Left kidney (tissue), 2 donors: Measurements from ENCODE around the gene SRGAP2C. TPM values are rescaled to one million over a fixed set of nuclear protein-coding genes. Genes with fewer than 3 reads are reported as not detected.
"Not testable (repeated sequence)": the region's sequence is repeated elsewhere in the genome, so short reads cannot be mapped to it uniquely, and the experiment has no call there.

Experiments
- DNase-seq: peaks from one replicate; pipeline ENCODE4 v3.0.0-alpha.2; 2013
- polyA plus RNA-seq: library from polyadenylated mRNA; unstranded; fragments of 120-200 nt; gene quantifications from one replicate; pipeline ENCODE4 v1.2.1, GENCODE V29; 2013; ENCODE audit not compliant: insufficient read length

Gene SRGAP2C
- polyA plus RNA-seq, 1 donor, result 21.5 TPM

GRCh38 chr1:121376986-121377385 lies 192.2 kb downstream of the SRGAP2C start:
- not testable (repeated sequence) for DNase-seq

GRCh38 chr1:121378757-121379156 lies 194.0 kb downstream of the SRGAP2C start:
- DNase-seq, result not testable (repeated sequence)

DNA sequence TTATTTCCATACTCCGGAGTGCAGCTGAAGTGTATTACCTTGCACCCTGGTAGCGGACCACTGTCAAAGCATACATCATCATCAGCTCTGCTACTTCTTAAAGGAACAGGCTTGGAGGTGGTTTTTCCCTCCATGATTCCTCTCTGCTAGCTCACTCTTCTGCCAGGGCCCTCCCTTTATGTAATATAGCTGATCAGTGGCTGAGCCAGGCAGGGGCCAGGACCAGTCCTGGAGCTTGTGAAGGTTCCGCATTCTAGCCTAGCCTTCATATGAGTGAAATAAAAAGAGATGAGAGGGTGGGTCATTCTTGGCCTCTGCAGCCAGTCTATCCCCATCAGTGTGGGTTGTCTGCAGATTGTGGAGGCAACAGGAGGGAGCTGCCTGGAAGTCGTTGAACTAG lies 200.0 kb downstream of the SRGAP2C start:
- not testable (repeated sequence) for DNase-seq

DNA sequence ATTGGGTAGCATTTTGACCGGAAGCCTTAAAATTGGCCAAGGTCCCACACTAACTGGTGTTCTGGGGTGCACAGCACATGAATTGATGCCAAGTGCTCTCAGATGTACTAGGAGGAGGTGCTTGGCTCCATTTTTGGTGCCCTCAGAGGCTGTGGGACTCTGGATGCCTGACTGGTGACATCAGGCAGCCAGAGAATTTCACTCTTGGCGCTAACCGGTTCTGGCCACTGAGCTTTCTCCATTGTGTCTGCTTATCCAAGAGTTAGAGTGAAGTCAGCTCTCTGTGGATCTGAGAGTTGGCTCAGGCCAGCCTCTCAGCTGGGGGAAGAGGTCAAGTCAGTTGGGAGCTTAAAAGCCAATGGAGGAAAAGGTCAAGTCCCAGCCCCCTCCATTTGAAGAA lies 200.4 kb downstream of the SRGAP2C start:
- DNase-seq, result not testable (repeated sequence)

DNA sequence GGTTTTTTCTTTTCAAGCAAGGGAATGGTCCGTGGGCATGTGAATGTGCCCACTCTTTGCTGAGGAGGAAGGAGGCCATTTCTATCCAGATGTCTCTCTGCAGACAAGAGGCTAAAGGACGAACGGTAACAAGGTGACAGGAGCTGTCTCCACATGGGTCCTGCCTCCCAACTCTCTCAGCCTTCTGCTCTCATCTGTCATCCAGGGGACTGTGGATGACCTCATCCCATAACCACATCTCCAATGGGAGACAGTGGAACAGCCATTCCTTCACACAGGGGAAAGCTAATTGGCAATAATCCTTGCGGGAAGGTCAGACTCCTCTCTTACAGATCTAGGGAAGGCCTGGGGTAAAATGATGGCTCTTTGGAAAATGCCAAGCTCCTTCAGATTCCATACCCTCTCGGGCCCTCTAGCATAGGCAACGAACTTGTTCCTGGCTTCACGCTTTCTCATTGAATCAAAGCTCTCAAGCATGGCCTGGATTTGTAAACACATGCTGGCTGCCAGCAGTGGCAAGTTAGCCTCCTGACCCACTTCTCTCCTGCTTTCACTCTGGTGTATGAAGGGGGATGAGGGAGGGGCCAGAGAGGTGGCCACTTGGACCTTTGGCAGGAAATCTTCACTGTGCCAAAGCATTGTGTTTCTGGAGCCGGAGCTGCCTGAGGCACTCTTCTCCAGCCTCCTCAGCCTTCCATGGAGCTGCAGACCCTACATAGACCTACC lies 201.0 kb downstream of the SRGAP2C start:
- DNase-seq, result not testable (repeated sequence)

DNA sequence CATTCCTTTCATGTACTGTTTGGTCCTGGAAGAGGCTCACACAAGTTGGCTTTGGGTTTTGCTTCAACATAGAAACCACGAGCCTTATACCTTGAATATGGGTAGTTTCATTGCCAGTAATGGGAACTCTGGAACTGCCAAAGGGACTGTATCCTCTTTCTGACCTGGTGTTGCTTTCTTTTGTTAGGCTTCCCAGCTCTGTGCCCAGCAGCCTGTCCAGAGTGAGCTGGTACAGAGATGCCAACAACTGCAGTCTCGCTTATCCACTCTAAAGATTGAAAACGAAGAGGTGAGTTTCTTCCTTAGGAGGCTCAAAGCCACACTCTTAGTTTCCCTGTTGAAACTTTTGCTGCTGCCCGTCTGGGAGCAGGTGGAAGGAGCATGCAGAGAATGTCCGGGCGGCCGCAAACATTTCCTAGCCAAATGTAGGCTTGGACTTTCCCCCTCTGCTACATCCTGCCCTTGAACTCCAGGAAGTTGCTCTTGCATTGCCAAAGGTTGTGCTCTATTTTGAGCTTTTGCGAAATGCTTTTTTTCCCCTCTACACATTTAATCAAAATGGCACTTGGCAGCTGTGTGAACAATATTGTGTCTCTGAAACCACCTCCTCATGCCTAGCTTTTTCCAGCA lies 201.7 kb downstream of the SRGAP2C start:
- not testable (repeated sequence) for DNase-seq

GRCh38 chr1:121389895-121390560 lies 205.3 kb downstream of the SRGAP2C start:
- not testable (repeated sequence) for DNase-seq

DNA sequence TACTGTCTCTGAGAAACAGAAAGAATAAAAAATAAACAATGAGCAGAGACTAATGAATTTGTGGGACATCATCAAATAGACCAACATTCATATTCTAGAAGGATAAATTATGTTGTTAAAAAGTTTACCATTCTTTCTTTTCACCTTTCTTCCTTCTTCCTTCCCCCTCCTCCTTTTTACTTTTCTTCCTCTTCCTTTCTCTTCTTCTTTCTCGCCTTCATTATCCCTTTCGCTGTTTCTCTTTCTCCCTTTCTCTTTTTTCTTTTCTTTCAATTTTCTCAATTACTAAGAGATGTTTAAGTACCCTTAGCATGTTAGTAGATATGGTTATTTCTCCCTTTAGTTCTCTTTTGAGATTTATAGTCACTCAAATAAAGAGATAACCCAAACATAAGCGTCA lies 207.4 kb downstream of the SRGAP2C start:
- DNase-seq, result not testable (repeated sequence)

GRCh38 chr1:121395718-121396201 lies 211.0 kb downstream of the SRGAP2C start:
- DNase-seq, result not testable (repeated sequence)

- DNase-seq, result peak; percentile 13
Measured at GRCh38 chr1:121396335-121397081, 211.7 kb downstream of the SRGAP2C start.

- DNase-seq, result not testable (repeated sequence)
Measured at GRCh38 chr1:121397101-121397500, 212.3 kb downstream of the SRGAP2C start.

DNA sequence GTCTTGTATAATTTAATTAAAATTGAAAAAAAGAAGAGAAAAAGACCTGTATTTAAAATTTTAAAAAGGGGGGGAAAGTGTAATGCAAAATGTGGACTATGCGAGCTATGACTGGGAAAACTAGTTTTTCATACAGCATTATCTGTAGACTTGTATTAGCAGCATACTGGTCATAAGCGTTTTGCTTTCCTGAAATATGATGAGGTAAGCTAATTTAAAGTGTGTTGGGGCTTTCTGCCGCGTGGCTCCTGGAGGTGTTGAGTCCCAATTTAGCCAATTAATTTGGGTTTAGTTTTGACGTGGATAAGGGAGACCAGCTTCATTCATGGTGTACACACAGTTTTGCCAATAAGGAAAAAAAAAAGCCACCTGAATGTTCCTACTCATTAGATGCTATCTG lies 214.4 kb downstream of the SRGAP2C start:
- not testable (repeated sequence) for DNase-seq

- not testable (repeated sequence) for DNase-seq
Measured at GRCh38 chr1:121400108-121400507, 215.3 kb downstream of the SRGAP2C start.

DNA sequence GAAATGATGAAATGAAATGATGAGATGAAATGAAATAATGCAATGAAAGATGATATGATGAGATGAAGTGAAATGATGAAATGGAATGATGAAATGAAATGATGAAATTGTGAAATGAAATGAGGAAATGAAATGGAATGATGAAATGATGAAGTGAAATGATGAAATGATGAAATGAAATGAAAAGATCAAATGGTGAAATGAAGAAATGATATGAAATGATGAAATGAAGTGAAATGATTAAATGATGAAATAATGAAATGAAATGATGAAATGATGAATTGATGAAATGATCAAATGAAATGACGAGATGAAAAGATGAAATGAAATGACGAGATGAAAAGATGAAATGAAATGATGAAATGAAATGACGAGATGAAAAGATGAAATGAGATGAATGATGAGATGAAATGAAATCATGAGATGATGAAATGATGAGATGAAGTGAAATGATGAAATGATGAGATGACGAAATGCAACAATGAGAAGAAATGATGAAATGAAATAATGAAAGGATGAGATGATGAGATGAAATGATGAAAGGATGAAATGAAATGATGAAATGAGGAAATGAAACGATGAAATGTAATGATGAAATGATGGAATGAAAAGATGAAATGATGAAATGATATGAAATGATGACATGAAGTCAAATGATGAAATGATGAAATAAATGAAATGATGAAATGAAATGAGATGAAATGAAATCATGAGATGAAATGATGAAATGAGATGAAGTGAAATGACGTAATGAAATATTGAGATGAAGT lies 216.0 kb downstream of the SRGAP2C start:
- not testable (repeated sequence) for DNase-seq

- not testable (repeated sequence) for DNase-seq
Measured at GRCh38 chr1:121401375-121401955, 216.7 kb downstream of the SRGAP2C start.

- not testable (repeated sequence) for DNase-seq
Measured at GRCh38 chr1:121403254-121403653, 218.5 kb downstream of the SRGAP2C start.

DNA sequence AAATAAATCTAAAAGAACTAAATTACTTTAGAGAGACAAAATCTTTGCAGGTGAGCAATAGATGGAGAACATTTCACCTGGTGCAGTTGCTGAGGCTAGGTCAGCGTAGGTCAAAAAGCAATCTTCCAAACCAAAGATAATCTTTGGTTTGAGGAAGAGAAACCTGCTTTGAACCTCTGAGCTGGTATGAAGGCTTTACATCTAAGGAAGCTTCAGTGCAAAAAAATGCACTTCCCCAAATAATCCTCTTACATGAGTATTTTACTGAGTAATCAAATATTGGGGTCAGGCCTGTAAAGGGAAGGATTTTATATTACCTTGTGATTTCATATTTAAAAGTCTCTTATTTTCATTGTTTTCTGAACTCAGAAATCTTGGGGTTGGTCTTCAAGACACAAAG lies 223.6 kb downstream of the SRGAP2C start:
- no peak for DNase-seq

DNA sequence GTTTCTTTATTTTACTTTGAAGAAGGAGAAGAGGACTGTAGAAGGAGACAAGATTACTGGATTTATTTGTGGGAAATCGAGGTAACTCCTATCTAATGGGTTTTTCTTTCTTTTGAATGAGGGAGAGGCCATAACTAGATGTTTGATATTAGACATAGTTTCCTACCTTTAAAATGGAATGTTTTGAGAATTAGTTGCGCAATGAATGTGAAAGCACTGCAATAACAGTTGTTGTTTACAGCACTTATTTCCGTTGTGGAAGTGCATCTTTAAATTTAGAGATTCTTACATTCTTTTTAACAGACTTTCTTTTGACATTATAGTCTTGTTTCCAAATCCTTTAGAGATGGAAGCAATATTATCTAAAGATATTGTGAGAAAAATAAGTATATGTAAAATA lies 229.0 kb downstream of the SRGAP2C start:
- DNase-seq, result no peak

- no peak for DNase-seq
Measured at GRCh38 chr1:121414905-121415304, 230.1 kb downstream of the SRGAP2C start.

DNA sequence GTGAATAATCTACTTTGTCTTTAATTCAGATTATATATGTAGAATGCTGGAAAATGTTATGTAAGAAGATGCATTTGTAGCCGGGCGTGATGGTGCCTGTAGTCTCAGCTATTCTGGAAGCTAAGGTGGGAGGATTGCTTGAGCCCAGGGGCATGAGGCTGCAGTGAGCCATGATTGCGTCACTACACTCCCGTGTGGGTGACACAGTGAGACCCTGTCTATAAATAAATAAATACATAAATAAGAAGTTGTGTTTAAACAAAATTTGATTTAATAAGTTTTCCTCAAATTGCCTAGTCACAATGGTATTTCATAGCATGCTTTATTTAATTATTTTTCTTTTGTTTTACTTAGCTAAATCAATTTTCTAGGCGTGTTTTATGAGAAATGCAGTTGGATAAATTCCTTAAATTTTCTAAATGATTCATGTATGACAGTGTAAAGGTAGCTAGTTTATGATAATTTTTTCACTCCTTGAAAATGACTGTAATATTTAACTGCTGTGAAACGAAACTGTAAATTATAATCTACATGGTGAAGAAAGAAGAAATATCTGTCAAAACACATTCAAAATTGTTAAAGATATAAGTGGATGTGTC lies 232.6 kb downstream of the SRGAP2C start:
- no peak for DNase-seq
